B cell (primary cell): Measurements from ENCODE around the gene STK40.

ENCODE experiments used
- EZH2 ChIP-seq: IDR thresholded peaks from 2 replicates; pipeline ENCODE4 v1.6.1; 2012; ENCODE audit warnings: borderline replicate concordance, low read depth, mild to moderate bottlenecking, moderate library complexity, low read length; ENCODE audit not compliant: insufficient read depth, poor library complexity, severe bottlenecking
- TF ChIP-seq, protein P1 (sequence below): fragments of 200-600 bp; IDR thresholded peaks from one replicate; pipeline ENCODE4 v1.8.0; 2022; ENCODE audit warnings: antibody characterized with exemption, mild to moderate bottlenecking

DNA sequence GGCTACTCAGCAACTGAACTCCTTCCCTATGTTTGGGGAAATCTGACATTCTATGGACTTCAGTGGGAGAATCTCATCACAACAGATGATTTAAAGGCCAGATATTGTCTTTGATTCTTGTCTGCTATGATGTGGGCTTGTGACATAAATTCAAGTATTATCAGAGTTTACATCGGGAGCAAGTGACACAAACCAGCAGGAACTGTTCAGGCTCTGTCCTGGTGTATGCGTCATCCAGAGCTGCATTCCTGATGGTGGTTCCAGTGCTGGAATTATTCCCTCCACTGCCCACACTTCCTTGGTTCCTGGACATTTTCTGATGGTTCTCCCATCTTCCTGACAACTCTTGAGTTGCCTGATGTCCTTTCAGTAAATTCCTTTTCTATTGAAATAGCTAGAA, 22.8 kb upstream of the STK40 start:
- TF ChIP-seq, protein P1, sequence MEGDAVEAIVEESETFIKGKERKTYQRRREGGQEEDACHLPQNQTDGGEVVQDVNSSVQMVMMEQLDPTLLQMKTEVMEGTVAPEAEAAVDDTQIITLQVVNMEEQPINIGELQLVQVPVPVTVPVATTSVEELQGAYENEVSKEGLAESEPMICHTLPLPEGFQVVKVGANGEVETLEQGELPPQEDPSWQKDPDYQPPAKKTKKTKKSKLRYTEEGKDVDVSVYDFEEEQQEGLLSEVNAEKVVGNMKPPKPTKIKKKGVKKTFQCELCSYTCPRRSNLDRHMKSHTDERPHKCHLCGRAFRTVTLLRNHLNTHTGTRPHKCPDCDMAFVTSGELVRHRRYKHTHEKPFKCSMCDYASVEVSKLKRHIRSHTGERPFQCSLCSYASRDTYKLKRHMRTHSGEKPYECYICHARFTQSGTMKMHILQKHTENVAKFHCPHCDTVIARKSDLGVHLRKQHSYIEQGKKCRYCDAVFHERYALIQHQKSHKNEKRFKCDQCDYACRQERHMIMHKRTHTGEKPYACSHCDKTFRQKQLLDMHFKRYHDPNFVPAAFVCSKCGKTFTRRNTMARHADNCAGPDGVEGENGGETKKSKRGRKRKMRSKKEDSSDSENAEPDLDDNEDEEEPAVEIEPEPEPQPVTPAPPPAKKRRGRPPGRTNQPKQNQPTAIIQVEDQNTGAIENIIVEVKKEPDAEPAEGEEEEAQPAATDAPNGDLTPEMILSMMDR = no peak
- no peak for TF ChIP-seq EZH2
